Lung (tissue), 12 donors: ENCODE data around the gene PPARD. TPM values are rescaled to one million over a fixed set of nuclear protein-coding genes. Genes with fewer than 3 reads are reported as not detected.

Experiments used
- ATAC-seq: fragments of 200-7000 bp; cut with Tn5 transposase; one replicate; pipeline ENCODE4 v1.9.1; 2020; ENCODE audit warnings: moderate number of reproducible peaks; ENCODE audit not compliant: insufficient read depth, low FRiP score
- DNase-seq, 3 donors: peaks; one replicate each; pipeline ENCODE4 v3.0.0-alpha.2; 2013 to 2017
- H3K27ac ChIP-seq, 2 donors: one replicate each; pipeline ENCODE4 v1.5.1; 2013; ENCODE audit warnings: mild to moderate bottlenecking in 2 of 2, moderate library complexity in 2 of 2, control low read depth in 1 of 2, inconsistent platforms in 1 of 2, low read depth in 1 of 2, low read length in 1 of 2
- H3K27me3 ChIP-seq, 3 donors: one replicate each; pipeline ENCODE4 v1.5.1; 2013; ENCODE audit warnings: low read length in 2 of 3; ENCODE audit not compliant: control insufficient read depth in 3 of 3, insufficient read depth in 3 of 3
- H3K36me3 ChIP-seq, 4 donors: one replicate each; pipeline ENCODE4 v1.5.1; 2013; ENCODE audit warnings: low read length in 4 of 4, mild to moderate bottlenecking in 1 of 4, moderate library complexity in 1 of 4; ENCODE audit not compliant: control insufficient read depth in 4 of 4, insufficient read depth in 4 of 4
- H3K4me1 ChIP-seq, 5 donors: one replicate each; pipeline ENCODE4 v1.5.1; 2013; ENCODE audit warnings: low read length in 5 of 5, mild to moderate bottlenecking in 2 of 5, moderate library complexity in 1 of 5; ENCODE audit not compliant: control insufficient read depth in 5 of 5, insufficient read depth in 5 of 5
- H3K4me3 ChIP-seq: one replicate; pipeline ENCODE4 v1.5.1; 2013; ENCODE audit warnings: mild to moderate bottlenecking, control low read depth, moderate library complexity
- H3K9ac ChIP-seq, 2 donors: one replicate each; pipeline ENCODE4 v1.5.1; 2013; ENCODE audit warnings: low read length in 2 of 2, control low read depth in 1 of 2; ENCODE audit not compliant: insufficient read depth in 1 of 2
- H3K9me3 ChIP-seq, 4 donors: one replicate each; pipeline ENCODE4 v1.5.1; 2013; ENCODE audit warnings: low read length in 3 of 4, mild to moderate bottlenecking in 1 of 4, moderate library complexity in 1 of 4; ENCODE audit not compliant: control insufficient read depth in 4 of 4, insufficient read depth in 3 of 4
- WGBS, 2 donors: extraction: QIAGEN DNeasy Blood & Tissue Kit; methylation state at CpG; one replicate each; pipeline ENCODE4 v1.1.7; 2013; 5-methylcytosine and 5-hydroxymethylcytosine counted together
- polyA plus RNA-seq, 2 donors: library from polyadenylated mRNA; stranded (reverse); fragments of 200-250 nt; gene quantifications; one replicate each; pipeline ENCODE4 v1.2.1, GENCODE V29; 2013
- total RNA-seq, 2 donors: library from RNA; depleted of rRNA in 1 of 2; stranded (reverse); fragments of >200 nt in 1 of 2; gene quantifications; one replicate each; pipeline ENCODE4 v1.2.1, GENCODE V29; 2014 to 2021
- TF ChIP-seq, protein P1 (sequence below): IDR thresholded peaks from 2 replicates; pipeline ENCODE4 v1.5.1; 2012; ENCODE audit warnings: mild to moderate bottlenecking; ENCODE audit errors: control extremely low read depth, extremely low read depth
- donor health status: control.
- donor health status: control.
- donor health status: Bipolar disorder and iron deficiency.
- donor health status: healthy.
- donor health status: DM: yes; HTN: yes; CAD: no.

Gene PPARD
- total and polyA plus RNA-seq, 4 donors, result 11.3 to 27.8 (median 24.5) TPM

DNA sequence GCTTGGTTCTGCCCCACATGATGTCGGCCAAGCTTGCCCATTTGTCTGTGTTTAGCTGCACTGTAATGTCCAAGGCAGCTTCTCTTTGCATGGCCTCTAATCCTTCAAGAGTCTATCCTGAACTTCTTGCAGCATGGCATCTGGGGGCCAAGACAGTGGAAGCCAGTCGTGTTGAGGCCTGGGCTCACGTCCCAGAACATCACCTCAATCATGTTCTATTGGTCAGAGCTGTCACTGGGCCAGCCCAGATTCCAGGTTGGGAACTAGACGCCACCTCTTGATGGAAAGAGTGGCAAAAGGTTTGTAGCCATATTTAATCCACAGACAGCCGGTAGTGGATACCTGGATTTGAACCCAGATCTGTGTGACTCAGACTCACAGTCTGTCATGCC, 25.3 kb downstream of the PPARD start:
- DNase-seq (no peak), ATAC-seq (no peak)
- TF ChIP-seq, protein P1, sequence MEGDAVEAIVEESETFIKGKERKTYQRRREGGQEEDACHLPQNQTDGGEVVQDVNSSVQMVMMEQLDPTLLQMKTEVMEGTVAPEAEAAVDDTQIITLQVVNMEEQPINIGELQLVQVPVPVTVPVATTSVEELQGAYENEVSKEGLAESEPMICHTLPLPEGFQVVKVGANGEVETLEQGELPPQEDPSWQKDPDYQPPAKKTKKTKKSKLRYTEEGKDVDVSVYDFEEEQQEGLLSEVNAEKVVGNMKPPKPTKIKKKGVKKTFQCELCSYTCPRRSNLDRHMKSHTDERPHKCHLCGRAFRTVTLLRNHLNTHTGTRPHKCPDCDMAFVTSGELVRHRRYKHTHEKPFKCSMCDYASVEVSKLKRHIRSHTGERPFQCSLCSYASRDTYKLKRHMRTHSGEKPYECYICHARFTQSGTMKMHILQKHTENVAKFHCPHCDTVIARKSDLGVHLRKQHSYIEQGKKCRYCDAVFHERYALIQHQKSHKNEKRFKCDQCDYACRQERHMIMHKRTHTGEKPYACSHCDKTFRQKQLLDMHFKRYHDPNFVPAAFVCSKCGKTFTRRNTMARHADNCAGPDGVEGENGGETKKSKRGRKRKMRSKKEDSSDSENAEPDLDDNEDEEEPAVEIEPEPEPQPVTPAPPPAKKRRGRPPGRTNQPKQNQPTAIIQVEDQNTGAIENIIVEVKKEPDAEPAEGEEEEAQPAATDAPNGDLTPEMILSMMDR, result no peak
- Histone ChIP-seq H3K36me3 (no peaks in the 10 kb centered on the region), H3K9me3 (no peaks in the 10 kb centered on the region), H3K4me1 (peaks cover 0 to 31% (median 0%) of the 10 kb centered on the region in 5 donors), H3K27me3 (no peaks in the 10 kb centered on the region), H3K9ac (no peak overlapping the region), H3K4me3 (no peak overlapping the region), H3K27ac (peak overlapping the region in 1 of 2 donors; percentile 35)
- 94 to 97% methylated on average over 5 of the region's 5 CpGs for WGBS, 2 donors

DNA sequence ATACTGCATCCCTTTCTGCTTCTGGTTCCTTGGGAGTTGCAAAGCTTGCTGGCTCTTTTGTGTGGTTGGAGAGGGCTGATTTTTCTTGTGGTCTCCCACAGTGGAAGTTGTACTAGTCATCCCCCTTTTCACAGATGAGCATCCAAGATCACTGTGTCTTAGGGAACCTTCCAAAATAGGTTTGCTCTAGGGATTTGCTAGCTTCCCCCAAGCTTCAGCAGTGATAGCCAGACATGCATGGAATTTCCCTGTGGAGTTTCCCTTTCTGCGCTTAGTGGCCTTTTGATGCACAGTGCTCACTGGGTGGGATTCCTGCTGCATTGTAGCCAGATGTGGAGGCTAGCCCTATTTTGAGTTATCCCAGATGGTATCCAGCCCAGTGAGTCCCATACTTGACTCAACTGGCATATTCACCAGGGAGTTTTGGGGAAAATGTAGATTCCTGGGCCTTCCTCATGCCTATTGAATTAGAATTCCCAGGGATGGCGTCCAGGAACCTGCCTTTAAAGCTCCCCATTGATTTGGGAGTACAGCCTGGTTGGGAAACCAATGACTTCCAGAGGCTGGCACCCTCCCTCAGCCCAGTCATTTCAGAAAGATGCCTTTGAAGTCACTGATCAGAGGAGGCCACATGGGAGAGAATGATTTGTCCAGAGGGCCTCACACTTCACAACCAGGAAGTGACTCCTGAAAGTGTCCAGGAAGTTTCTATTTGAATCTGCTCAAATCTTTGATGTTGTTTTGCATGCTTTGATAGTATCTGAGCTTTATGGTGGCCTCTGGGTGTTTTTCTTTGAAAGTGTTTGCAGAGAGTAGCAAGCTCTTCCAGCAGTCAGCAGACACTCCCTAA, 25.9 kb downstream of the PPARD start:
- peaks cover 0 to 2% (median under 1%) of the 10 kb centered on the region in 4 donors for H3K36me3 ChIP-seq
- peak overlapping the region in 1 of 2 donors; percentile 35 for H3K27ac ChIP-seq
- H3K9ac ChIP-seq, result no peak overlapping the region
- TF ChIP-seq, protein P1, result no peak
- H3K4me1 ChIP-seq, result peaks cover 0 to 27% (median 0%) of the 10 kb centered on the region in 5 donors
- DNase-seq (peak in 2 of 3 donors; percentile 15 to 51), ATAC-seq (no peak)
- no peaks in the 10 kb centered on the region for H3K9me3 ChIP-seq
- no peak overlapping the region for H3K4me3 ChIP-seq
- 93 to 100% methylated on average over 2 of the region's 2 CpGs for WGBS, 2 donors
- H3K27me3 ChIP-seq, result no peaks in the 10 kb centered on the region

DNA sequence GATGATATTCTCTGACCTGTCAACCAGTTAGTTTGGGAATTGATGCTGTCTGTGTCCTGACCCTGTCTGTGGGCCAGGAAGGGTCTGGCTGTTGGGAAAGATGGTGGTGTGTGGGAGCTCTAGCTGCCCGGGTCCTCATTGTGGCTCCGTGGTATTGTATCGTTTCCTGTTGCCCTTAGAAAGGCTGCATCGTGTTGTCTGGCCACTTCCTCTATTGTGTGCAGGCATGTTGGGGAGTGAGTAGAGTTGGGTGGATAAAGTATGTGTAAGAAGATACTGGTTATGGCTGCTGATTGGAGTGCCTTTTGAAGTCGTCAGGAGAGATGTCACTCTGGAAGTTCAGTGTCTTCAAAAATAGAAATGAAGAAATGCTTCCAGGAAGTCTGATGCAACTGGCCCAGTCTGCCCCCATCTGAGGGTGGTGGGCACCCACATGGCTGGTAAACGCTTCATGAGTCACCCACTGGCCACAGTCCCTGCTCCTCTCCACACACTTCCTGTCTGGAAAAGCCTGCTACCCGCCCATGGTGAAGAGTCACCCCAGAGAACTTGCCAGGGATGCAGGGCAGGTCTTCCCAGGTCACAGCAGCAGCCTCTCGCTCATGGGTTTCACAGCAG, 27.9 kb downstream of the PPARD start:
- H3K9me3 ChIP-seq, result no peaks in the 10 kb centered on the region
- H3K9ac ChIP-seq, result no peak overlapping the region
- no peak overlapping the region for H3K4me3 ChIP-seq
- 13 to 32% methylated on average over 8 of the region's 8 CpGs for WGBS, 2 donors
- H3K27ac ChIP-seq, result peak overlapping the region; percentile 82 to 85
- DNase-seq, result peak in 1 of 3 donors; percentile 26
- H3K36me3 ChIP-seq, result peaks cover 0 to 6% (median 1%) of the 10 kb centered on the region in 4 donors
- TF ChIP-seq, protein P1, result no peak
- peak; percentile 86 for ATAC-seq
- H3K27me3 ChIP-seq, result no peaks in the 10 kb centered on the region
- peaks cover 0 to 27% (median 0%) of the 10 kb centered on the region in 5 donors for H3K4me1 ChIP-seq
